Measurements from ENCODE around the gene SP140L.
"Not testable (repeated sequence)": the region's sequence is repeated elsewhere in the genome, so short reads cannot be mapped to it uniquely, and the experiment has no call there.

The SP140L gene

DNA sequence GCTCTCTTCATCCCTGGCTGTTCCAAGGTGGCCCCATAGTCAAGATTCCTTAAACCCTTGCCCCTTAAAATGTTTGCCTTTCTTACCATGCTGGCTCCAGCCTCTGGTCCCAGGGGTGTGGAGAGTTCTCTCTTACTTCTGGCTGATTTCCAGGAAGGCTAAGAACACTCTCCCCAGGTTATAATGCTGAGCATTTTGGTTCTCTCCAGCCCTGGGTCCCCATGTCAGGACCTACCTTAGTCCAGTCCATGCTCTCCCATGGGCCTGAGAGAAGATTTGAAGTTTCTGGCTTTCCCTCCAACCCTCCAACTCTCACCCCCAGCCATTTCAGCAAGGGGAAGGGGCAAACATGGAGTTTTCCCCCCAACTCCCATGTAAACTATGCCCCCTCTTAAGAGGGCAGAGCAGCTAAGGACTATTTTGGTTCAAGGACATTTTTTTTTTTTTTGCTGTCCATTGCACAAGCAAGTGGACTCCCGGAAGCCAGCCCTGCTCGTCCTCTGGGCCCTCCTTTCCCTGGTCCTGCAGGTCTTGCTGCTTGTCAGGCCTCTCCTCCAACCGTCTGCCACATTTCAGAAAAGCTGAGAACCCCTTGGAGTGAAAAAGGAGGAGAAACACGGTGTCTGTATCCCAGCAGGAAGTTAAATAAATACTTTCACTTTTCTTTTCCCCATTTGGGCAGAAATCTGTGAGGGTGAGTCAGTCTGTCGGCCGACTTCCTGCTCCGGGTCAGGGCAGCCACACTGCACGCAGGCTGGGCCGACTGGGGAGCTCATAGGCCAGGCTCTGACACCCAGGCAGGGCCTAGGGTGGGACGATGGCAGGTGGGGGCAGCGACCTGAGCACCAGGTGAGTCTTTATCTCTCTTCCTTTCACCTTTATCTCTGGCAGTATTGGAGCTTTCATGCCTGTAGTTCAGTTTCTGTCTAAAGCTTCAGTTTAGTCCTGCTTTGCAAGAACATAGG lies at the start of gene SP140L:
Gene SP140L (plus strand): TSS at position 741 of the 965 bp plus-strand sequence. CDS start 77 bp downstream, at position 818.
- 0 out of 2 replicates have a peak within 1 kb of the TSS, but pooled peaks have one; percentile 11 for H3K4me3 ChIP-seq (ENCODE audit: low read depth, low read length)
- TF ChIP-seq, protein P1, sequence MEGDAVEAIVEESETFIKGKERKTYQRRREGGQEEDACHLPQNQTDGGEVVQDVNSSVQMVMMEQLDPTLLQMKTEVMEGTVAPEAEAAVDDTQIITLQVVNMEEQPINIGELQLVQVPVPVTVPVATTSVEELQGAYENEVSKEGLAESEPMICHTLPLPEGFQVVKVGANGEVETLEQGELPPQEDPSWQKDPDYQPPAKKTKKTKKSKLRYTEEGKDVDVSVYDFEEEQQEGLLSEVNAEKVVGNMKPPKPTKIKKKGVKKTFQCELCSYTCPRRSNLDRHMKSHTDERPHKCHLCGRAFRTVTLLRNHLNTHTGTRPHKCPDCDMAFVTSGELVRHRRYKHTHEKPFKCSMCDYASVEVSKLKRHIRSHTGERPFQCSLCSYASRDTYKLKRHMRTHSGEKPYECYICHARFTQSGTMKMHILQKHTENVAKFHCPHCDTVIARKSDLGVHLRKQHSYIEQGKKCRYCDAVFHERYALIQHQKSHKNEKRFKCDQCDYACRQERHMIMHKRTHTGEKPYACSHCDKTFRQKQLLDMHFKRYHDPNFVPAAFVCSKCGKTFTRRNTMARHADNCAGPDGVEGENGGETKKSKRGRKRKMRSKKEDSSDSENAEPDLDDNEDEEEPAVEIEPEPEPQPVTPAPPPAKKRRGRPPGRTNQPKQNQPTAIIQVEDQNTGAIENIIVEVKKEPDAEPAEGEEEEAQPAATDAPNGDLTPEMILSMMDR (IDR thresholded peaks at IDR 0.05; ENCODE audit: control insufficient read depth, extremely low read depth, insufficient read depth), result no peak
- DNase-seq (ENCODE audit: low read depth), result no peak

DNA sequence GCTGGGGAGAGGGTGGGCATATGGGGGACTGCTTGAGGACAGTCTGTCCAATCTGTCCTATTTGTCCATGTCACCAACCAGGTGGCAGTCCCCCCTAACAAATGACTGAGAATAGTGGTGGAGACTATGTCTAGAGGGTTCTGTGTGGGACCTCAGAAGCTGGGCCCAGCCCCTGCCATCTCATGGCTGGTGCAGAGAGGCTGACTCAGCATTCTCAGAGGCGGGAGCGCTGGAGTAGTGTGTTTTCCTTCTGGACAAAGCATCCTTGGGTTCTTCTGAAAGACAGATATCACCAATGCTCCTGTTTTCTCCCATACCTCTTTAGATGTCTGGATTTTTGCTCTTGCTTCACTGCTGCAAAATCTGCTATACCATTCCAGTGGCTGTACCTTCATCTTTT lies 44.1 kb upstream of the SP140L start:
- DNase-seq (ENCODE audit: low read depth), result no peak
- no peak overlapping the region for H3K4me3 ChIP-seq (ENCODE audit: low read depth, low read length)
- TF ChIP-seq, protein P1 (IDR thresholded peaks at IDR 0.05; ENCODE audit: control insufficient read depth, extremely low read depth, insufficient read depth), result no peak

DNA sequence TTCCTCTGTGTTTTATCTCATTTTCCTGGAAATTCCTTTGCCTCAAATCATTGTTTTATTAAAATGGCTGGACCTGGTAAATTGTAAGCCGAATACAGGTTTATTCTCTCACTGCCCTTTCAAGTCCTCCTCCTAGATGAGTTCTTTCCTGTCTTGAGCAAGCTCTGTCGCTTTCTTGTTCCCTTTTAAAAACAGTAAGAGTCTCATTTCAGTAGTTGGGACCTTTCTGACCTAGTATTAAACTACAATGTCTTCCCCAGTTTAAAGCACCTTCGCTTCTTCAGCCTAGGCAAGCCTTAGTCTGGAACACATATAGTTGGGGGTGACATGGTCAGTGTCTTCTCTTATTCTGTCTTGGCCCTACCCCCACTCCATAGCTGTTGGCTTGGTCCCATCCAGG lies 40.9 kb upstream of the SP140L start:
- TF ChIP-seq, protein P1 (IDR thresholded peaks at IDR 0.05; ENCODE audit: control insufficient read depth, extremely low read depth, insufficient read depth), result no peak
- no peak overlapping the region for H3K4me3 ChIP-seq (ENCODE audit: low read depth, low read length)
- no peak for DNase-seq (ENCODE audit: low read depth)

DNA sequence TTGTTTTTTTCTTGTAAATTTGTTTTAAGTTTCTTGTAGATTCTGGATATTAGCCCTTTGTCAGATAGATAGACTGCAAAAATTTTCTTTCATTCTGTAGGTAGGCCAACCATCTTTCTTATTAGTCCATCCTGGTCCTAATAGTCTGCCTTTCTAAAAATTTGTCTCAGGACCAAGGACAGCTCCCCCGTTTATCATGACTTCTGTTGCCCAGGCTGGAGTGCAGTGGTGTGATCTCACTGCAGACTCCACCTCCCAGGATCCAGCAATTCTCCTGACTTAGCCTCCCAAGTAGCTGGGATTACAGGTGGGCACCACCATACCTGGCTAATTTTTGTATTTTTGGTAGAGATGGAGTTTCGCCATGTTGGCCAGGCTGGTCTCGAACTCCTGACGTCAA lies 37.7 kb upstream of the SP140L start:
- not testable (repeated sequence) for H3K4me3 ChIP-seq (ENCODE audit: low read depth, low read length)
- DNase-seq (ENCODE audit: low read depth), result peak; percentile 2

DNA sequence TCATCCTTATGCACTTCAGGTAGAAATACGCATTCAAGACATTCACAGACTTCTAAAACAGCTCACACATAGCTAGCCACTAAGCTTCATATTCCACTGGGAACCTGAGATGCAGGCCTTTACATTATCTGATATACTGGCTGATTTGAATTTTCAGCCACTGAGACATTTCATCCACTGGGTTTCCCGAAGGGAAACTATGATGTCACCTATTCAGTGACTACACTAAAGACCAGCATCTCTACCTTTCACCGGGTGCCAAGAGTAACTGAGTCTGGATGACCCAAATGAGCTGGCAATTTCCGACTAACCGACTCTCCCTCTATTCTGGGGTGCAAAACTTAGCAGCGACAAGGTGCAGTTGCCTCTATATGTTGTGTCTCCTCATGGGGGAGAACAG lies 31.8 kb upstream of the SP140L start:
- DNase-seq (ENCODE audit: low read depth), result no peak
- TF ChIP-seq, protein P1 (IDR thresholded peaks at IDR 0.05; ENCODE audit: control insufficient read depth, extremely low read depth, insufficient read depth), result no peak
- H3K4me3 ChIP-seq (ENCODE audit: low read depth, low read length), result no peak overlapping the region

DNA sequence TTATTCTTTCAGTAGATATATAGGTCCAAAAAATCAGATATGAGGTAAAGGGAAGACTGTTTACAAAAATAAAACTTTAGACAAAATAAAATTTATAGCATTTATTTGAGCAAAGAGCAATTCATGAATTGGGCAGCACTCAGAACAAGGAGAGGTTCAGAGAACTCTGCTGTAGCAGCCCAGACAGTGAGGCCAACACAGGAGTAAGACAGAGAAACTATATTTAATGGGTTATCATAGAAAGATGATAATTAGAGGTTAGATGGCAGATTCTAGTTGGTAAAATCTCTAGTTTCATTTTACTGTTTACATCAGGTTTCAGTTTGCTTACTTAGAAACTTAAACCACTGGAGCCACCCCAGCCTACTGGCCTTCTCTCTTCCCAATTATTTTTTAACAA lies 30.1 kb upstream of the SP140L start:
- DNase-seq (ENCODE audit: low read depth), result no peak
- no peak overlapping the region for H3K4me3 ChIP-seq (ENCODE audit: low read depth, low read length)
- TF ChIP-seq, protein P1 (IDR thresholded peaks at IDR 0.05; ENCODE audit: control insufficient read depth, extremely low read depth, insufficient read depth), result no peak

DNA sequence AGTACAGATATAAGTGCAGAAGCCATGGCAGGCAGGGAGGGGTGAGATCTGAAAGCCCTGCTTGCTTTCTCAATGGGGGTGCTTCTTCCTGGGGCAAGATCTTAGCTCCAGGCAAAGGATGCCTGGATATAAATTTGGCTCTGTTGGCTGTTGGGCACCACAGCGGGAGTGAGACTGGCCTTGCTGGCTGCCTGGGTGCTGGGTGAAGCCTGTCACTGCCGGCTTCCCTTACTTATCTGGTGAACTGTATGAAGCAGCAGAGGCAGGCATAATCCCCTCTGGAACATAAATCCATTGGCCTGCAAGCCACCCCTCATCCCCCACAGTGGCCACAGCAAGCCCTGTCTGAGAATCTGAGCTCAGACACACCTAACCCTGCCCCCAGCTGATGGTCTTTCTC lies 27.4 kb upstream of the SP140L start:
- TF ChIP-seq, protein P1 (IDR thresholded peaks at IDR 0.05; ENCODE audit: control insufficient read depth, extremely low read depth, insufficient read depth), result no peak
- H3K4me3 ChIP-seq (ENCODE audit: low read depth, low read length), result no peak overlapping the region
- no peak for DNase-seq (ENCODE audit: low read depth)
